Breast epithelium (tissue), 3 donors: ENCODE results near the gene SLAMF9.

Source experiments
- POLR2A ChIP-seq: fragments of 450-650 bp; IDR thresholded peaks from one replicate; pipeline ENCODE4 v1.6.1; 2016; ENCODE audit warnings: antibody characterized with exemption, mild to moderate bottlenecking, moderate library complexity
- POLR2AphosphoS5 ChIP-seq, 3 donors: sonication (generic); formaldehyde crosslinking; IDR thresholded peaks; one replicate each; pipeline ENCODE4 v1.6.1; 2017; ENCODE audit warnings: antibody characterized with exemption in 3 of 3
- TF ChIP-seq, protein P1 (sequence below), 3 donors: fragments of 450-650 bp; IDR thresholded peaks; one replicate each; pipeline ENCODE4 v1.5.1; 2016 to 2017; ENCODE audit warnings: antibody characterized with exemption in 3 of 3, mild to moderate bottlenecking in 3 of 3, moderate library complexity in 3 of 3

- TF ChIP-seq, protein P1, sequence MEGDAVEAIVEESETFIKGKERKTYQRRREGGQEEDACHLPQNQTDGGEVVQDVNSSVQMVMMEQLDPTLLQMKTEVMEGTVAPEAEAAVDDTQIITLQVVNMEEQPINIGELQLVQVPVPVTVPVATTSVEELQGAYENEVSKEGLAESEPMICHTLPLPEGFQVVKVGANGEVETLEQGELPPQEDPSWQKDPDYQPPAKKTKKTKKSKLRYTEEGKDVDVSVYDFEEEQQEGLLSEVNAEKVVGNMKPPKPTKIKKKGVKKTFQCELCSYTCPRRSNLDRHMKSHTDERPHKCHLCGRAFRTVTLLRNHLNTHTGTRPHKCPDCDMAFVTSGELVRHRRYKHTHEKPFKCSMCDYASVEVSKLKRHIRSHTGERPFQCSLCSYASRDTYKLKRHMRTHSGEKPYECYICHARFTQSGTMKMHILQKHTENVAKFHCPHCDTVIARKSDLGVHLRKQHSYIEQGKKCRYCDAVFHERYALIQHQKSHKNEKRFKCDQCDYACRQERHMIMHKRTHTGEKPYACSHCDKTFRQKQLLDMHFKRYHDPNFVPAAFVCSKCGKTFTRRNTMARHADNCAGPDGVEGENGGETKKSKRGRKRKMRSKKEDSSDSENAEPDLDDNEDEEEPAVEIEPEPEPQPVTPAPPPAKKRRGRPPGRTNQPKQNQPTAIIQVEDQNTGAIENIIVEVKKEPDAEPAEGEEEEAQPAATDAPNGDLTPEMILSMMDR (IDR thresholded peaks at IDR 0.05), result no peak
- TF ChIP-seq POLR2AphosphoS5 (IDR thresholded peaks at IDR 0.05) (no peak), POLR2A (no peak)
These were observed 36.0 kb upstream of the SLAMF9 start for GRCh38 chr1:159990005-159990404.
